Activated naive CD8-positive, alpha-beta T cell treated with anti-CD3 and anti-CD28 coated beads, Interleukin-2, amount 50 U/mL, for 16 hours (primary cell): ENCODE measurements around the gene PBLD.
"Not testable (repeated sequence)": the region's sequence is repeated elsewhere in the genome, so short reads cannot be mapped to it uniquely, and the experiment has no call there.

ENCODE experiments used
- DNase-seq: peaks from one replicate; pipeline ENCODE4 v3.0.0-alpha.2; 2020; ENCODE audit warnings: low read depth, low spot score

Gene PBLD

DNA sequence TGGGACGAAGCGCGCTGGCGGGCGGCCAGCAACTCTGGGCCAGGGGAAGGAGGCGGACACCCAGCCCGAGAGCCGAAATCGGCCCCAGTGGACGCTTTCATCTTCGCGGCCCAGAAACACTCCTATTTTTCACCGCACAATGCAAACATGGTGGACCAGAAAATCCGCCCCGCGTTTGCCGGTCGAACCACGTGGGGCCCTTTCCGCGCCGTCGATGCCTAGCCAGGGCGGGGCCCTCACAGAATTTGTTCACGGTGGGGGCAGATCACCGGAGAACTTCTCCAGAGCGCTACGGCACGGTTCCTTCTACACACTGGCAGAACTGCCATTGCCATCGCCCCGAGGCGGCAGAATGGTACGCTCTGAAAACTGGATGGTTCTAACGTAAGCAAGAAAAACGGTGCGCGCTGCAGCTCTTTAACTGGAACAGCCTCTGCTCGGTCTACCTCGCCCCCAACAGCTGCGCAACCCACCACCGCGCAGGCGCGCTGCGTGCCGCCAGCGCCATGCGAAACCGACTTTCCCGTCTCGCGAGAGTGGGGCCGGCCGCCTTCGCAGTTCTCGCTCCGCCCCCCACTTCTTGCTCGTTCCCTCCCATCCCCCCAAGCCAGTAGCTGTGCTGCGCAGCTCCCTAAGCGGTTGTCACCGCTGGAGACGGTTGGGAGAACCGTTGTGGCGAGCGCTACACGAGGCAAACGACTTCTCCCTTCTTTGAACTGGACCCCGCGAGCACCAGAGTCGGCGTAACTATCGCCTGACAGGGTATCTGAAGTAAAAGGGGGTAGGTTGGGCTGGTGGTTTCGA, 1.1 kb downstream of the PBLD start, which contains the start of gene HNRNPH3:
TSS of gene HNRNPH3 (plus strand) at position 610 of the 804 bp plus-strand sequence. CDS start 5,158 bp downstream, outside the sequence.
- peak; percentile 98 for DNase-seq

DNA sequence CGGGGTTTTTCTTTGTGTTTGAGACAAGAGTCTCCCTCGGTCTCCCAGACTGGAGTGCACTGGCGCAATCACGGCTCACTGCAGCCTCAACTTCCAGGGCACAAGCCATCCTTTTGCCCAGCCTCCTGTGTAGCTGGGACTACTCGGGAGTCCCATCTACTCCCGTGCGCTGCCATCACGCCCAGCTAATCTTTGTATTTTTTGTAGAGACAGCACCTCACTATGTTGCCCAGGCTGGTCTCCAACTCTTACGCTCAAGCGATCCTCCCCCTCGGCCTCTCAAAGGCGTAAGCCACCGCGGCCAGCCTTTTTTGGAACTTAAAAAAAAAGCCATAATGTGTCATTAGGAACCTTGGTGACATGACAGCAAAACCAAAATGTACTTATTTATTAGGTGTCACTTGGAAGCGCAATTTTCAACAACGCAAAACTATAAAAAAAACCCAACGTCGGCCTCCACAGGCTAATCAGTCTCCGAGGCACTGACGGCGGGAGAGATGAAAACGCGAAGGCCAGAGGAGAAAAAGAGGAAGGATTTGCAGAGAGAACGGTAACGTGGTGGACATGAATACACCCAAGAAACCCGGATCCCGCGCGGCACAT, 1.8 kb downstream of the PBLD start:
- DNase-seq: no peak

DNA sequence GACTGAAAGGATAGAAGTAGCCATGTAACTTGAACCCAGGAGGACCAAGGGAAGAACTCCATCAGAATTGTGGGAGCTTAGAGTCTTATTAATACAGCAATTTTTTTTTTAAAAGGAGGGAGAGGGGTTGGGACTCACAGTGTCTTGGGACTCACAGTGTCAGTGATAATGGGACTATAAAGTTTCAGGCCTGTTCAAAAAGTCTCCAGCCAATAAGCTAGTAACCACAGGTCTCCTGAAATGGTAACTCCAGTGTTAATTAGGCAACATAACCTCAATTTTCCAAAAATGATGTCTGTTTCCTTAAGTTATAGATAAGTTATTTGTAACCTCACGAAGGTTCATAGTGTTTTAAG, 3.2 kb downstream of the PBLD start:
- DNase-seq: no peak

DNA sequence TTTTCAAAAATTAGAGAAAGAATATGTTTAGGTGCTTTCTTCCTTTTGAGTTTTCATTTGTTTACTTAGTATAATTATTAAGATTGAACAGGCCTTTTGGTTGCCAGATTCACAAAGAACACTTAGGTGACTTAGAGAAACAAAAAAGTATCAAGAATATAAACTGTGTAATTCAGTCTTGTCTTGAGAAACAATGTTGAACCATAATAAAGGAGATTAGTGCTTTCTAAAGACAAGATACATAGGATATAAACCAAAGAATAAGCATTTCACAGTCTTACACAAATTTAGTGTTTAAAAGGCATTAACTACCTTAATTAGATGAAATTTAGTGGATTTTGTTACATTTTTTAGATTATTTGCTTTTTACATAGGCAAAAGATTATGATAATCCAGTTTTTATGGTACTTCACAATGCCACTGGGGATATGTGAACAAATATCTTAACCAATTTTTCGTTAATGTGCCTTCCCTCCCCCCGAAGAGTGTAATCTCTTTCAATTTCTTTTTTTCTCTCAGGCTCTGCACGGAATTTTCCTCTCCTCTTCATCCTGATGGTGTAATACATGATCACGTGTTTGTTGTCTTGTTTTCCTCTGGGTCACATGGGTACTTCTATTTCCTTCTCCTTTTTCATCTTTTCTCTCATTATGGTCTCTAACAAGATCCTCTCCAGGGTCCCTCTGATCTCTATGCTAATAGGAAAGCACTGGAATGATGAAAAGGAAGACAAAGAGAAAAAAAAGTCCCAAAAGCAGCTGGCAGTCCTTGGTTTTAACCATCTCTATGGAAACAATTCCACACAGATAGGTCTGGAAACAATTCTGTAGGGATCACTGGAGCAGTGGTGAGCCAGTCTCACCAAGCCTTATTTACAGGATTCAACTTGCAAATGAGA, 4.6 kb downstream of the PBLD start:
- no peak for DNase-seq

DNA sequence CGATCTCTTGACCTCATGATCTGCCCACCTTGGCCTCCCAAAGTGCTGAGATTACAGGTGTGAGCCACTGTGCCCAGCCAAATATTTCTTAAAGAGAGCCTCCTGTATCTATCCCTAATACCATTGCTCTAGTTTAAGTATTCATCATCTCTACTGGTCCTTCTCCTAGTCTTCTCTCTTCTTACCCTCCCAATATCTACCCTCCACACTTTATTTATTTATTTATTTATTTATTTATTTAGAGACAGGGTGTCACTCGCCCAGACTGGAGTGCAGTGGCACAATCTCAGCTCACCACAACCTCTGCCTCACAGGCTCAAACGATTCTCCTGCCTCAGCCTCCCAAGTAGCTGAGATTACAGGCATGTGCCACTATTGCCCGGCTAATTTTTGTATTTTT, 8.3 kb downstream of the PBLD start:
- not testable (repeated sequence) for DNase-seq

DNA sequence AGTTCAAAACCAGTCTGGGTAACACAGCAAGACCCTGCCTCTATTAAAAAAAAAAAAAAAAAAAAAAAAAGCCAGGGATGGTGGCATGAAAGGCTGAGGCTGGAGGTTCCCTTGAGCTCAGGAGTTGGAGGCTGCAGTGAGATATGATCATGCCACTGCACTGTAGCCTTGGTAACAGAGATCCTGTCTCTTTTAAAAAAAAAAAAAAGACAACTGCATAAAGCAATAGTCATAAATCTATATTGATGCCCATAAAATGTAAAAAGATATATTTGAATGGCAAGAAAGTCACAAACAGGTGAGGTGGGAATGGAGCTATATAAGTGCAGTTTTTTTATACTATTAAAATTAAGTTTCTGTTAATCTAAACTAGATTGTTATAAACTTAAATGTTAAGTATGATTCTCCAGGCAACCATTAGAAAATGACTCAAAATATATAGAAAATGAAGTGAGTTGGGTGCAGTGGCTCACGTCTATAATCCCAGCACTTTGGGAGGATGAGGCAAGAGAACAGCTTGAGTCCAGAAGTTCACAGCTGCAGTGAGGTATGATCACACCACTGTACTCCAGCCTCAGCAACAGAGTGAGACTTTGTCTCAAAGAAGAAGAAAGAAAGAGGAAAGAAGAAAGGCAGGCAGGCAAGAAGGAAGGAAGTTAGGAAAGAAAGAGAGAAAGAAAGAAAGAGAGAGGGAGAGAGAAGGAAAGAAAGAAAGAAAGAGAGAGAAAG, 14.2 kb downstream of the PBLD start:
- no peak for DNase-seq

DNA sequence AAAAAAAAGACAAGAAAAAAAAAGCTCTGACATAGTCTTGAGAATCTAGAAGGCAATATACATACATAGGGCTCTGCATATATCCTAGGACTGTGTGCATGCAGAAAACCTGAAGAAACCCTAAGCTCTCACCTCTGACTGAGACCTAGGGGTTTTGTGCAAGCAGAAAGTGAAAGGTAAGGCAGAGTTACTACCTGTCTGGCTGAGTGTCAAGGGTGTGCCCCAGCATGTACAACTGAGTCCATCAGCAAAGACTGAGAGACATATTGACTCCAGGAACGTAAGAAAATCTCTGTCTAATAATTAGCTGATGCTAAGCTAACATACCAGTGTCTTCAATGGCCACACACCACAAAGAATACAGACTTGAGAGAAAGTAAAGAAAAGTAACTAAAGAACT, 17.1 kb downstream of the PBLD start:
- DNase-seq: no peak

DNA sequence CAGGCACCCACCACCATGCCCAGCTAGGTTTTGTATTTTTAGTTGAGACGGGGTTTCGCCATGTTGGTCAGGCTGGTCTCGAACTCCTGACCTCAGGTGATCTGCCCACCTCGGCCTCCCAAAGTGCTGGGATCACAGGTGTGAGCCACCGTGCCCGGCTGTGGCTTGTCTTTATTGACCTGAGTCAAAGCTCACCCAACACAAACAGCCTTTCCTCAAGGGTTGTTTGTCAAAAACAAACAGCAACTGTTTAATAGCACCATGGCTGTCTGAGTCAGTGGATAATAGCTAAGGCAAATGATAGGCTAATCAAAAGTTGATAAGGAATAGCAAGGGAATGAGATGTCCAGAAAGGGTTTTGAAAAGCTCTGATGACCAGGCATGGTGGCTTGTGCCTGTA, 17.8 kb downstream of the PBLD start:
- DNase-seq: not testable (repeated sequence)

DNA sequence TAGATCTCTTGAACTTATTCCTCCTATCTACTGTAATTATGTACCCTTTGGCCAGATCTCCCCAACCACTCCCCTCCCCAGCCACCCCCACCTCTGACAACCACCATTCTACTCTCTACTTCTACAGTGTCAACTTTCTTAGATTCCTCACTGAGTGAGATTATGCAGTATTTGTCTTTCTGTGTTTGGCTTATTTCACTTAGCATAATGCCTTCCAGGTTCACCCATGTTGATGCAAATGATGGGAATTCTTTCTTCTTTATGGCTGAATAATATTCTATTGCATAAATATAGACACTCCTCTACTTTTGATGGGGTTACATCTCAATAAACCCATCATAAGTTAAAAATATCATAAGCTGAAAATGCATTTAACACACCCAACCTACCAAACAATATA, 22.2 kb downstream of the PBLD start:
- DNase-seq: no peak

DNA sequence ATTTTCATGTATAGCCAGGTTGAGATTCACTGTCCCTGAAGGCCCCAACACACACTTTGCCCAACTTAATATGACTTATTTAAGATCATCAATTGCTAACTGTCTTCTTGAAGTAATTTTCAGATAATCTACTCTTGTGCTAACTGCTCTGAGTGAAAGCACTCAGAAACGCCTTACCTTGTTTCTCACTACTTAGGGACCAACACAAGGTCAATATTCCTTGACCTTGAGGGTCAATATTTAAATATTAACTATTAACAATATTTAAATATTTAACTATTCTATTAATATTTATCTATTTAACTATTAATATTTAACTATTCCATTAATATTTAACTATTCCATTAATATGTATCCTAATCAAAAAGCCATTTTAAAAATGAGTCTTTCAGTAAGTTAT, 26.9 kb downstream of the PBLD start:
- DNase-seq: no peak

DNA sequence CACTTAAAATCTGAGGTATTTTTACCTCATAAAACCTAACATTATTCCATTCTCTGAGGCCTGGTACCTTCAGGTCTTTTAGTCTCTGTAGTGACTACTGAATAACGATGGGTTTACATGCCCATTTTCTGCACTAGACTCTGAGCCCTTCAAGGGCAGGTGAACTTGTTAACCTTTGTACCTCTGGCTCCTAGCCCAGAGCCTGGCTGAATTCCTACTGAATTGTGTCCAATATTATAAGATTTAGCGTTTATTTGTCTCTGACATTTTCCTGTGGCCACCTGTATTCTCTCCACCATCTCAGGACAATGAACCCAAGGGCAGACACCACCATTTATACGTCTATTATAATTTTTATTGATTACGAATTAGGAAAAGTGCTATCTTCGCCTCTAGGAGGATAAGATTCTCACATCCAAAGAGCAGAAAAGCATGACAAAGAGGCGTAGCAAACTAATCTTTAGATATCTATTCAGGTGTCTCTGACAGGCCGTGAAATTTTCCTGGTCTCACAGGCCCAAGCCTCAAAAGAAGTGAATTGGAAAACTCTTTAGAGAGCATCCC, 28.8 kb downstream of the PBLD start:
- no peak for DNase-seq

DNA sequence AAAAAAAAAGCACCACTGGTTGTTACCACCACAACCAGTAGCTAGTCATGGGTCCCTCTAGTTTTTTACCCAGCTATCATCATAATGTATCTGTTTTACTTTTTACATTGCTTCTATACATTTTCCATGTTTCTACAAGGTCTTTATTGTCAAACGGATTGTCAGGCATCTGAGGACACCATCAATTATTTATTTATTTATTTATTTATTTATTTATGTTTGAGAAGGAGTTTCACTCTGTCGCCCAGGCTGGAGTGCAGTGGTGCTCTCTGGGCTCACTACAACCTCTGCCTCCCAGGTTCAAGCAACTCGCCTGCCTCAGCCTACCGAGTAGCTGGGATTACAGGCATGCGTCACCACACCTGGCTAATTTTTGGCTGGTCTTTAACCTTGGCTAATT, 29.9 kb downstream of the PBLD start:
- DNase-seq: no peak

DNA sequence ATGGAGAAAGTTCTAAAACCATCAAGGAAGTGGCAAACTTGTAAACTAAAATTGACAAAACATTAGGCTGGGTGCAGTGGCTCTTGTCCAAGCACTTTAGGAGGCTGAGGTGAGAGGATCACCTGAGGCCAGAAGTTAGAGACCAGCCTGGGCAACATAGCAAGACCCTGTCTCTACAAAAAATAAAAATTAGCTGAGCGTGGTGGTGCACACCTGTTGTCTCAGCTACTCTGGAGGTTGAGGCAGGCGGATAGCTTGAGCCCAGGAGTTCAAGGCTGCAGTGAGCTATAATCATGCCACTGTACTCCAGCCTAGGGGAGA, 30.3 kb downstream of the PBLD start:
- no peak for DNase-seq

DNA sequence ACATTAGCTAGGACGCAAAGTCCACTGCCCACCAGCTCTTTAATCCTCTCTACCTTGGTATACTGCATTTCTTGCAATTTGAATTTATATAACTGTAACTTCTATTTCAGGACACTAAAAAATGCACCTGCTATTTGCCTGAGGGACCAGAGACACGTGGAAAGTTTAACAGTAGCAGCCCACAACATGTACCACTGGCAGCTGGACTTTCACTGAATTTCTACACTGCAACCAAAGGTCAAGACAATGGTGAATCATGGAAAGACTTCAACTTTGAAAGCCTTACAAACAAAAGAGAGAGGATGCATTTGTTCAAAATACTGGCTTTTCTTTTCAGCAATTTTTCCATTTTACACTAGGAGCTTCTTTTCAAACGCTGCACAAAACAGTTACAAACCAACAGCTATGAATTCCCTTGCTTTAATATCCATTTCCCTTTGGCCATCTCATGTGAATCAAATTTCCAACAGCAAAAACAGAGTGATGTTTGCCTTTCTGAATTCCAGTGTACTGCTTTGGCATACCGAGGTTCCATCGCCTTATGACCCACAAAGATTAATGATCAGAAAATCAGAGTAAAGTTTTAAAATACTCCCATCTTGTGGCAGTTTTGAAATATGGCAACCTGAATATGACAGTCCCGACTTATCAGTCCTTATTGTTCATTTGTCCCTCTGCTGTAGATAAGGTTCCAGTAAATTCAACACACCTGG, 30.8 kb downstream of the PBLD start:
- no peak for DNase-seq

DNA sequence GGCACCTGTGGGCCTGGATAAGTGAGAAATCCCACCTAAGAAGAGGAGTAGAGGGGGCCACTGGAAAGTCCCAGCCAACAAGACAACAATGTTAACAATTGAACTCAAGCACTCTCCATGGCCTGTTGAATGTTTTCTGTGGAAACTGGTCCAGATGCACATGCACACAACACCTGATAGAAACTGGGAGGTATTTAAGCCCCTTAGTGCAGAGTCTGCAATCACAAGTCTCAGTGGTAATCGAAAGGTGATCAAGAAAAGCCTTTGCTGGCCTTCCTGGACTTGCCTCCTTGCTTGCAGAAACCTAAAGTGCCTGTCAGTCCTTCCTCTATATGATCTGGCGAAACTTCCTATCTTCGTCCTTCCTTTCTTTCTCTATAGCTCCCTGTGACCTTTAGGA, 31.4 kb downstream of the PBLD start:
- no peak for DNase-seq

DNA sequence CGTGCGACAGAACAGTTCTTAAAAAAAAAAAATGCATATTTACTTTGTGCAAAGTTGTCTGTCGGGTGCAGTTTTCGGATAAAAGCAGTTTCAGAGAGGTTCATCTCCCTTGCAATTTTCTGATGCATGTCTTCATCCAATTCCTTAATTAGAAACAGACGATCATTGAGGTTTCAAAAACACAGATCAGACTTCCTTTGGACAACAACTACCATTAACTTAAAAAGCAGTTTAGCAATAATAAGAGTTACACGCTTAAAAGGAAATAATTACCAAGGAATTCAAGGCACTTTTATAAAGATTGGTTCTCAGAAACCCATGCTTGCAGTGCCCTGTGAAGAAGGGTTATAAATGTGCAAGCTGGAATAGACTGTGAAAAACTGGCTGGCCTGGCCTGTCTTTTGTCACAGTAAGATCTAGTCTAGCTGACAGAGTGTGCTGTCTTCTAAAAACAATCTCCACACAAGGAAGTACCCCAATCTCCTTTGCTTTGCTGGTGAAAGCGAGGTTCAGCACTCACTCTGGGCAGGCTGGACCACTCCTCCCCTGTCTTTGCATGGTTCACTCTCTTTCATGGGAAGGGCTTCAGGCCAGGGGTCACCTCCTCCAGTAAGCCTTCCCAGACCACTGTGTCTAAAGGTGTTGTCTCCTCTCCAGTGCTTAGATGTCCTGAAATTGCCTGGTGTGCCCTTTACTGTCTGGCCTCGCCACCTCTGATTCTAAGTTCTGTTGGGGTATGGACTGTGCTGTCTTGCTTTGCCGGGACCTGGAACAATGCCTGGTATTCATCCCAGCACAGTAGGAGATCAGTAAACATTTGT, 35.7 kb downstream of the PBLD start:
- DNase-seq: no peak

DNA sequence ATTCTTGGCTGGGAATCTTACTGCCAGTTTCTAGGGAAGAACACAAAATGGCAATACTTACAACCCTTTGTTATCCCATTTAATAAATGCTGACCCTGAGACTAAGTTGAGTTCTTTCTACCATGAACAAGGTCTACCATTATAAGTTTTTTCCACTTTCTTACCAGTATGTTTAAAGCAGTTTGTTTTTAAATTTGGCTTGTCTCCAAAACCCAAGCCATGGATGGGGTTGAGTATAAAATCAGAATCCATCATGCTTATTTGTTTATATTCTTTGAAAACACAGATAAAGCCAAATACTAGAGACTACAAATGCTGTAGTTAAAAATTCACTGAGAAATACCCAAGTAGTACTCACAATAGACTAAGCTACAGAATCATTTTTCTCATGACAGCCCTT, 42.0 kb downstream of the PBLD start:
- DNase-seq: no peak

DNA sequence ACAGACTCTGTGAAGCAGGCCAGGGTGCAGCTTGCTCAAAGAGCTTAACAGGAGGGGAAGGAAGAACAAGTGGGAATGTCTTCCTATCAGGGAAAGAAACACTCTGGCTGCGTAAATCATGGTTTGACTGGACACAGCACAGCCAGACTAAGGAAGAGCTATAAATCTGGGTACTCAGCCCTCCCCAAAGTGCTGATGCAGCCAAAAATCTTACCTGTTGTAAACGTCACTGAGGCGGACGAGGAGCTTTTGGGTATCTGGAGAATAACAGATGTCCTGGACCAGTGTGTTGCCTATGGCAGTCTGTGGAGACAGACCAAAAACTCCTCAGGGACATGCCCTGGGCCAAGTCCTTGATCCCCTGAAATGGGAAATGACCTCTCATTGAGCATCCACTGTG, 44.0 kb downstream of the PBLD start:
- no peak for DNase-seq

DNA sequence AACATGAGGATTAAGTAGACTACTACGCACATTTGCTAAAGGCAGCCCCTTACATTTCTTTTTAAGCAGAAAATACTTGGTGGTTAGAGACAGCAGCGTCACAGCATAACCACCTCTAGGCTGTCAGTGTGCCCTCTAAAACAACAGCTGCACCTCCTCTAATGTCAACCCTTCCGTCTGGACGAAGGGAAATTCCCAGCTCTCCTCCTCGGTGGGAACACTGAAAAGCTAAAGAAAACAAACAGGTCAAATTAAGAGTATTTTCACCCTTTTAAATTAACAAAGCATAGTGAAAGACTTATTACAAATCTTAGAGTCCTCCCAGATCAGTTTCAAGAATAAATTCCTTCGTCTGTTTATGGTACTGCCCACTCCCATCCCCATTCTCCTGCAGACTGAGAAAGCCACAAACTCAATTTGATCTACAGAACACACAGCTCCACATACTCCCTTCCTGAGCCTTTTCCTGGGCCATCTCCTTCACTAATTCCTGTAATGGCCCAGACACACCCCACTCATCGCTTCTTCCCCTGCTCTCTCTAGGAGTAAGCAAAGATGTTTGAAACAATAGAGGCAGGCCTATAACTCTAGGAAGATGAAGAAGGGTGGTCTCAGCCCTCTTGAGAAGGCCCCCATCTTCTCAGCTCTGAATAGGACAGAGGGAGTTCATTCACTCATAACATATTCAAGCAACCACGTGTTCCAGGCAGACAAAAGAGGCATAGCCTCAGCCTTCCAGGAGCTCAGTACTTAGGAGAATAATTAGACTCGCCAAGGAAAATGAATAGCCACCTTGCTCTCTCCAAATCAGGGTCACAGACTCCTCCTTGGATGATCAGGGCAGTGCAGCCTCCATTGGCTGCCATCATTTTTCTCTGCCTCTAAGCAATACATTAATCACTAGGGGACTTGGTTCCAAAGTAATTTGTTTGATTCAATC, 48.4 kb downstream of the PBLD start:
- DNase-seq: no peak
